ENCODE results near the gene UNC13C. TPM values are rescaled to one million over a fixed set of nuclear protein-coding genes. Genes with fewer than 3 reads are reported as not detected.

UNC13C gene
- total and polyA plus RNA-seq, 2 of the 13 experiments (the other 11 are each of a cell fraction or from before 2014, with no cell fraction given): 0.04 TPM; not detected in 1

DNA sequence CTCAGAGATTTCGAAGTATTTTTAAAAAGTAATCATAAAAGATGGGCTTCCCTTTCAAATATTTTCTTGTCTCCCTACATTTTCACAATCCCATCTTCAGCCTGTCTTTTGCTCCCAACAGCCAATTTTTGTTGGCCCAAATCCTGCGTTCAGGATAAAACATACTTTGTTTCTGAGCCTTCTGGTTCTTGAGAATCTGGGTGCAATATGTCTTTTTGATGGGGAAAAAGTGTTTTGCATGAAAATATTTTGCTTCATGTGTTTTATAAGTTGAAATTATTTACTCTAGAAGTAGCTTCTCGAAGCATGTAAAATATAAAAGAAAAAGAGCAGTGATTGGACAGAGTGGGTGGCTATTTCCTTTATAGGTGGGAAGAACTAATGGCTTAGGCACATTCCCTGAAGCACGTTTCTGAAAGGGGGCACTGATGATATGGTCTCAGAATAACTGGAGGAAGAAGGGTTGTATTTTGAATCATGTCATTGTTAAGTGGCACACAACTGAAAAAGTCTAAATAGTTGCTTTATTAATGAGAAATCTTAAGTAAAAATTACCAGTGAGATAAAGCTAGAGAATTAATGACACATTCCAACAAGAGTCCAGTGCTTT lies 3.9 kb downstream of the UNC13C start:
- FAIRE-seq (no peak), DNase-seq (ENCODE audit: low spot score) (no peak), ATAC-seq (no peak)
- Histone ChIP-seq H3K4me2 (ENCODE audit: low read depth, low read length) (no peak overlapping the region), H3K4me3 (replicated peaks in 1 of 3; ENCODE audit: insufficient read depth in 1 of 3, low read depth in 2 of 3, low read length in 3 of 3) (no peak overlapping the region), H3K36me3 (replicated peaks in 1 of 2; ENCODE audit: control insufficient read depth in 1 of 2, insufficient read depth in 2 of 2, low read length in 2 of 2) (no peaks in the 10 kb centered on the region), H4K20me1 (ENCODE audit: insufficient read depth, low read length) (no peaks in the 10 kb centered on the region), H3K79me2 (ENCODE audit: insufficient read depth, low read length) (no peaks in the 10 kb centered on the region), H3K4me1 (ENCODE audit: insufficient read depth, low read length) (0 out of 2 replicates have a peak, but pooled peaks cover 12% of the 10 kb centered on the region), H3K27me3 (ENCODE audit: control insufficient read depth in 1 of 2, insufficient read depth in 2 of 2, low read length in 2 of 2) (peaks cover 0 to 28% of the 10 kb centered on the region in 2 experiments; a peak in 2 of 5 replicates), H3K9me3 (ENCODE audit: low read length) (no peaks in the 10 kb centered on the region), H3K9ac (ENCODE audit: insufficient read depth, low read depth, low read length) (no peak overlapping the region), H3K27ac (ENCODE audit: extremely low read length, insufficient read depth, low read length) (no peak overlapping the region), H2AFZ (ENCODE audit: low read length) (no peak overlapping the region)
- BruUV-seq (replicated peaks): no TSS peak
- no peak for TF ChIP-seq ZNF292 (CRISPR knock-in tag; IDR thresholded peaks at IDR 0.05; ENCODE audit: borderline replicate concordance, low read depth)
- no peak for TF ChIP-seq ZBTB1 (CRISPR knock-in tag; IDR thresholded peaks at IDR 0.05; ENCODE audit: borderline replicate concordance)
- no peak for TF ChIP-seq ZNF275 (CRISPR knock-in tag; IDR thresholded peaks at IDR 0.05; ENCODE audit: borderline replicate concordance)
- TF ChIP-seq ZNF451 (CRISPR knock-in tag; IDR thresholded peaks at IDR 0.05): no peak
- TF ChIP-seq ZNF75D (CRISPR knock-in tag; IDR thresholded peaks at IDR 0.05; ENCODE audit: borderline replicate concordance): no peak
- no peak for TF ChIP-seq ZNF557 (CRISPR knock-in tag; IDR thresholded peaks at IDR 0.05)
- TF ChIP-seq PRMT3 (CRISPR knock-in tag; IDR thresholded peaks at IDR 0.05; ENCODE audit: borderline replicate concordance, low read depth): no peak
- no peak for TF ChIP-seq DBP (CRISPR knock-in tag; IDR thresholded peaks at IDR 0.05; ENCODE audit: not compliant biosample characterization)
- TF ChIP-seq NONO (IDR thresholded peaks at IDR 0.05): no peak
- TF ChIP-seq NONO (CRISPR knock-in tag; conservative IDR thresholded peaks at IDR 0.05): no peak
- no peak for TF ChIP-seq ZNF713 (CRISPR knock-in tag; IDR thresholded peaks at IDR 0.05)
- TF ChIP-seq EED (CRISPR knock-in tag; IDR thresholded peaks at IDR 0.05): no peak
- TF ChIP-seq ZNF234 (CRISPR knock-in tag; conservative IDR thresholded peaks at IDR 0.05): no peak
- TF ChIP-seq, protein P1, sequence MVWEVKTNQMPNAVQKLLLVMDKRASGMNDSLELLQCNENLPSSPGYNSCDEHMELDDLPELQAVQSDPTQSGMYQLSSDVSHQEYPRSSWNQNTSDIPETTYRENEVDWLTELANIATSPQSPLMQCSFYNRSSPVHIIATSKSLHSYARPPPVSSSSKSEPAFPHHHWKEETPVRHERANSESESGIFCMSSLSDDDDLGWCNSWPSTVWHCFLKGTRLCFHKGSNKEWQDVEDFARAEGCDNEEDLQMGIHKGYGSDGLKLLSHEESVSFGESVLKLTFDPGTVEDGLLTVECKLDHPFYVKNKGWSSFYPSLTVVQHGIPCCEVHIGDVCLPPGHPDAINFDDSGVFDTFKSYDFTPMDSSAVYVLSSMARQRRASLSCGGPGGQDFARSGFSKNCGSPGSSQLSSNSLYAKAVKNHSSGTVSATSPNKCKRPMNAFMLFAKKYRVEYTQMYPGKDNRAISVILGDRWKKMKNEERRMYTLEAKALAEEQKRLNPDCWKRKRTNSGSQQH (CRISPR knock-in tag; IDR thresholded peaks at IDR 0.05; ENCODE audit: low read depth): no peak
- no peak for TF ChIP-seq POLR2A (IDR thresholded peaks at IDR 0.05; ENCODE audit: insufficient read depth in 1 of 2, low read depth in 2 of 2, low read length in 2 of 2)
- TF ChIP-seq ZNF143 (CRISPR knock-in tag; IDR thresholded peaks at IDR 0.05): no peak
- intact Hi-C loops (cut with micrococcal nuclease; ENCODE audit: unreplicated experiment): no loop called here
- in situ Hi-C loops (cut with HindIII; ENCODE audit: extremely low pct_ligation_motif_present, low pct_unique_long_range_greater_than_20kb): no loop called here
- POLR2A ChIA-PET: no interaction called here
- CTCF ChIA-PET (ENCODE audit: low intra/inter-chr PET ratio, low total read pairs): no interaction called here
- 2% methylated on average over 4 of the region's 4 CpGs for WGBS (ENCODE audit: low lambda C conversion rate)
